NCI-H1694 (cell line): ENCODE results near the gene ZSCAN22.
"Not testable (repeated sequence)": the region's sequence is repeated elsewhere in the genome, so short reads cannot be mapped to it uniquely, and the experiment has no call there.

Experiments used
- DNase-seq: peaks from one replicate; lab custom pipeline; 2025; lab: John Stamatoyannopoulos, UW

The ZSCAN22 gene

GRCh38 chr19:58318297-58318696 is 8.5 kb upstream of the ZSCAN22 start:
- no peak for DNase-seq

DNA sequence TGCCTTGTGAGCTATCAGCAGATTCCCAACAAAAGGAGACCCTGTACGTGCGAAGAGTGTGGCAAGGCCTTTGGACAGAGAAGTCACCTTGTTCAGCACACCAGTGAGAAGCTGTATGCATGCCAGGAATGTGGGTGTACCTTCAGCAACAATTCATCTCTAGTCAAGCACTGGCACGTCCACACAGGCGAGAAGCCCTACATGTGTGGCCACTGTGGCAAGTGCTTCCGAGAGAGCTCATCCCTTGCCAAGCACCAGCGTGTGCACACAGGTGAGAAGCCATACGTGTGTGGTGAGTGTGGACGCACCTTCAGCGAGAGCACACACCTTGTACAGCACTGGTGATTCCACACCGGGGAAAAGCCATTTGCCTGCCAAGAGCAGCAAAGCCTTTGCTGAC is 7.6 kb upstream of the ZSCAN22 start:
- no peak for DNase-seq

GRCh38 chr19:58325311-58326022 is 1.3 kb upstream of the ZSCAN22 start:
- no peak for DNase-seq

DNA sequence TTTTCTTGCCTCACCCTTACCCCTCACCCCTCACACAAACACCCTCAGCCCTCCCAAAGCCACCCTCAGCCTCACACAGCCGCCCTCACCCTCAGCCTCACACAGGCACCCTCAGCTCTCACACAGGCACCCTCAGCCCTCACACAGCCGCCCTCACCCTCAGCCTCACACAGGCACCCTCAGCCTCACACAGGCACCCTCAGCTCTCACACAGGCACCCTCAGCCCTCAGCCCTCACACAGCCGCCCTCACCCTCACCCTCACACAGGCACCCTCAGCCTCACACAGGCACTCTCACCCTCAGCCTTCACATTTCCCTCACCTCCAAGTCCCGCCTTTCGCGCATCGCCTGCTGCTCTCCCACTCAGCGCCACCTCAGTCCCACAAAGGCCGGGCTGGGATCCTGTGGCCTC is 287 bp upstream of the ZSCAN22 start:
- DNase-seq, result no peak

DNA sequence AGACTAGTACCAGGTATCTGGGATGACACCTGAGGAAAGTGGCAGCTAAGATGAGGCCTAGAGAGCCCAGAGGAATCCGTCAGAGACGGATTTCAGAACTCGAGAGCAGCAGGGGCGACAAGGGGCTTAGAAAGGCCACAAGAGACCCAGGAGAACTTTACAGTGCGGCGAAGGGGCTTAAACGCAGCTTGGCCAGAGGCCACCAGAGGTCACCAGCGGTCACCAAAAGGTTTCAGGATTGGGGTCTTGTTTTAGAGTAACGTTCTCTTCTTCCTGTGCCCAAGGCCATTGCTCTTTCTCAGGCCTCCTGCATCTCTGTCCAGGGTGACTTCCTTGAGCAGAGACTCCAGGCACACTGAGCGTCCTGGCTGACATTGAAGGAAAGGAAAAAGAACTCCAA is 2.2 kb downstream of the ZSCAN22 start:
- no peak for DNase-seq

GRCh38 chr19:58330458-58330857 is 3.7 kb downstream of the ZSCAN22 start:
- no peak for DNase-seq

GRCh38 chr19:58332697-58333096 is 5.9 kb downstream of the ZSCAN22 start:
- DNase-seq, result no peak

DNA sequence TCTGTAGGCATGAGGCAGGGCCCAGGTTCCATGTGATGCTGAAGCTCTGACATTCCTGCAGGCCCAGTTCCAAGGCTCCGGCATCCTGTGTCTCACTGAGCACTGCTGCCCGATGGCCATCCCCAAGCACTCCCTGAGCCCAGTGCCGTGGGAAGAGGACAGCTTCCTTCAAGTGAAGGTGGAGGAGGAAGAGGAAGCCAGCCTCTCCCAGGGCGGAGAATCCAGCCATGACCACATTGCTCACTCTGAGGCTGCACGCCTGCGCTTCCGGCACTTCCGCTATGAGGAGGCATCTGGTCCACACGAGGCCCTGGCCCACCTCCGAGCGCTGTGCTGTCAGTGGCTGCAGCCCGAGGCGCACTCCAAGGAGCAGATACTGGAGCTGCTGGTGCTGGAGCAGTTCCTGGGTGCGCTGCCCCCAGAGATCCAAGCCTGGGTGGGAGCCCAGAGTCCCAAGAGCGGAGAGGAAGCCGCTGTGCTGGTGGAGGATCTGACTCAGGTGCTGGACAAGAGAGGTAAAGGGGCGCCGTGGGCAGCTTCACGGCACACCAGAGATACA is 8.0 kb downstream of the ZSCAN22 start:
- no peak for DNase-seq

DNA sequence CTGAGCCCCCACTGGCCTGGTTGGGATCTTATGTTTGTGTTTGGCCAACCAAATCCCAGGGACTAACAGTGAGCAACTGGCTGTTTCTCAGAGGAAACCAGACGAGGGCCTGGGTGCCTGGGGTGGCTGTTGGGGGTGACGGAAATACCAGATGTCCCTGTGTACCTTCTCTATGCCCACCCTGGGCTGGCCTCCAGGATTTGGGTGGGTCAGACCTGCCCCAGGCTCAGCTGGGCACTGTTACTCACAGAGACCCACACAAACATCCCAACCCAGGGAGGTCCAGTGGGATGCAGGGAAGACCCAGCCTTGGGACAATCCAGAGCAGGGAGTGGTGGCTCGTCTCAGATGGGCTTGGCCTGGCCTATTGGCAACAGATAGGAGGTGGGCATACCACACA is 8.8 kb downstream of the ZSCAN22 start:
- no peak for DNase-seq

DNA sequence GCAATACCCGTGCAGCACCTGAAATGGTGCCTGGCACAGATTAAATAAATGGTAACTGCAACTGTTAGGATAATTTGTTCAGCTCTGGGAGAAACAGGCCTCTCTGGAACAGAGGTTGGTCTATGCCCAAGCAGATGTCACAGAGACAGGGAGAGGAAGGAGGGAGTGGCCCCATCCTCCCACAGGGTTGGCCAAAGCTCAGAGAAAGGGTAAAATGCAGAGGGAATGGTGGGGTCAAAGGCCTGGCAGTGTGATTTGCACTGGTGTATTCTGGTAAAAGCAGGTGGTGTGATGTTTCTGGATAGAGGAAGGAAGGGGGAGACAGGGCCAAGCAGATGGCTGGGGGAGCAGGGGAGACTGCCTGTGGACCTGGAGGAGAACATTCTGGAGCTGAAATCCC is 9.4 kb downstream of the ZSCAN22 start:
- no peak for DNase-seq

DNA sequence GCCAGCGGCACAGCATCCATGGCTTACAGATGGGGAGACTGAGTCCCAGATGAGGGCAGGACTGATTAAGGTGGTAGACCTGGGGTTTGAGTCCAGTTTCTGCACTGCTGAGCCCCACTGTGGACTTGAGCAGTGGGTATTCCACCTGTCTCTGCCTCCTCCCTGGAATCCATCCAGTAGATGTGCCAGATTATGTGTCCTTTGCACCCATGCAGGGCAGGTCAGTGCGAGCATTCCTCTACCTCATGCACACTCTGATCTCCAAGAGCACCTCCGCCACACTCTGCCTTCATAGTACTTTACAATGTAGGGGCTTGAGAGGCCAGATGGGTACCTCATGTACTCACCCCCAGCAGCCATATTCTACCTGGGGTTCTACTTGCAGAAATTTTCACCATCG is 10.0 kb downstream of the ZSCAN22 start:
- DNase-seq, result no peak

DNA sequence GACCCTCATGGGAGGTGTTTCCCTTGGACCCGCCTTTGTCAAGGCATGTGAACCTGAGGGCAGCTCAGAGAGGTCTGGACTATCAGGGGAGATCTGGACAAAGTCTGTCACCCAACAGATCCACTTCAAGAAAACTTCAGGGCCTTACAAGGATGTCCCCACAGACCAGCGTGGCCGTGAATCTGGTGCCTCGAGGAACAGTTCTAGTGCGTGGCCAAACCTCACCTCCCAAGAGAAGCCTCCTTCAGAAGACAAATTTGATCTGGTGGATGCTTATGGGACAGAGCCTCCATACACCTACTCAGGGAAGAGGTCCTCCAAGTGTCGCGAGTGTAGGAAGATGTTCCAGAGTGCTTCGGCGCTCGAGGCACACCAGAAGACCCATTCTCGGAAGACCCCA is 11.5 kb downstream of the ZSCAN22 start:
- no peak for DNase-seq

DNA sequence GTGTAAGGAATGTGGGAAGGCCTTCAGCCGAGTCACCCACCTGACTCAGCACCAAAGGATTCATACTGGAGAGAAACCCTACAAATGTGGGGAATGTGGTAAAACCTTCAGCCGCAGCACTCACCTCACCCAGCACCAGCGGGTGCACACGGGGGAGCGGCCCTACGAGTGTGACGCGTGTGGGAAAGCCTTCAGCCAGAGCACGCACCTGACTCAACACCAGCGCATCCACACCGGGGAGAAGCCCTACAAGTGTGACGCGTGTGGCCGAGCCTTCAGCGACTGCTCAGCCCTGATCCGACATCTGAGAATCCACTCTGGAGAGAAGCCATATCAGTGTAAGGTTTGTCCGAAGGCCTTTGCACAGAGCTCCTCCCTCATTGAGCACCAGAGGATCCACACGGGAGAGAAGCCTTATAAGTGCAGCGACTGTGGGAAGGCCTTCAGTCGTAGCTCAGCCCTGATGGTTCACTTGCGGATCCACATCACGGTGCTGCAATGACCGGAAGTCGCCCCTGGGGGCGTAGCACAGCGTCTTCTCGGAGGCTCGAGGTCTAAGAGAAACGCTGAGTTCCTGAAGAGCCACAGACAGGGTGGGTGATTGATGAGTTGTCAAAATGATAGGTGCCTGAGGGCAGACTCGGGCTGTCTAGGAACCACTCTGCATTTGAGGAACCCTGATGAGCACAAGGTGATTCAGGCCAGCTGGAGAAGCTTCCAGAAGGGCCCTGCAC is 12.2 kb downstream of the ZSCAN22 start:
- no peak for DNase-seq

DNA sequence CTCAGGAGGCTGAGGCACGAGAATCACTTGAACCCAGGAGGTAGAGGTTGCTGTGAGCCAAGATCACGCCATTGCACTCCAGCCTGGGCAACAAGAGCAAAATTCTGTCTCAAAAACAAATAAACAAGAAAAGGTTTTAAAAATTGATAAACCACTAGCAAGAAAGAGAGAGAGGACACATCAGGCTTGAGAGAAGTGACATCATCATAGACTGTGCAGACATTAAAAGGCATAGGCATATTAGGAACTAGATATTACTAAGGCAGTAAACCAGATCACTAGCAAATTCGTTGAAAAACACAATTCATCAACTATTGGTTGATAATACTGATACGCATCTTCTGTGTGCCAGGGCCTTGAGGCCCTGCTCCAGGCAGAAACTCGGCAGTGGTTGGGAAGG is 18.8 kb downstream of the ZSCAN22 start:
- DNase-seq, result no peak

- DNase-seq, result peak; percentile 52
Measured at GRCh38 chr19:58346961-58347929, 20.5 kb downstream of the ZSCAN22 start.

- not testable (repeated sequence) for DNase-seq
Measured at GRCh38 chr19:58348080-58348479, 21.3 kb downstream of the ZSCAN22 start.

DNA sequence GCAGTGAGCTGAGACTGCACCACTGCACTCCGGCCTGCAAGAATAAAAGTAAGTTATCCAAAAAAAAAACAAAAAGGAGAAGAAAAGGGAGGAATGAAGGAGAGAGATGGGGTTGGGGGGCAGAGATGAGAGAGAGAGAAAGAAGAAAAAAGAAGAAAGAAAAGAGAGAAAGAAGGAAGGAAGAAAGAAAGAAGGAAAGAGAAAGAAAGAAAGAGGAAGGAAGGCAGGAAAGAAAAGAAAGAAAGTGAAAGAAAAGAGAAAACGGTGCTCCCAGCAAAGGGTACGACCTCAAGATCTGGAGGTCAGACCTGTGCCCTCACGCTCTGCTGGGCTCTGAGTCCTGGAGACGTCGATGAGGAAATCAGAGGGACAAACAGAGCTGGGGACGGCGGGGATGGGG is 22.8 kb downstream of the ZSCAN22 start:
- no peak for DNase-seq

DNA sequence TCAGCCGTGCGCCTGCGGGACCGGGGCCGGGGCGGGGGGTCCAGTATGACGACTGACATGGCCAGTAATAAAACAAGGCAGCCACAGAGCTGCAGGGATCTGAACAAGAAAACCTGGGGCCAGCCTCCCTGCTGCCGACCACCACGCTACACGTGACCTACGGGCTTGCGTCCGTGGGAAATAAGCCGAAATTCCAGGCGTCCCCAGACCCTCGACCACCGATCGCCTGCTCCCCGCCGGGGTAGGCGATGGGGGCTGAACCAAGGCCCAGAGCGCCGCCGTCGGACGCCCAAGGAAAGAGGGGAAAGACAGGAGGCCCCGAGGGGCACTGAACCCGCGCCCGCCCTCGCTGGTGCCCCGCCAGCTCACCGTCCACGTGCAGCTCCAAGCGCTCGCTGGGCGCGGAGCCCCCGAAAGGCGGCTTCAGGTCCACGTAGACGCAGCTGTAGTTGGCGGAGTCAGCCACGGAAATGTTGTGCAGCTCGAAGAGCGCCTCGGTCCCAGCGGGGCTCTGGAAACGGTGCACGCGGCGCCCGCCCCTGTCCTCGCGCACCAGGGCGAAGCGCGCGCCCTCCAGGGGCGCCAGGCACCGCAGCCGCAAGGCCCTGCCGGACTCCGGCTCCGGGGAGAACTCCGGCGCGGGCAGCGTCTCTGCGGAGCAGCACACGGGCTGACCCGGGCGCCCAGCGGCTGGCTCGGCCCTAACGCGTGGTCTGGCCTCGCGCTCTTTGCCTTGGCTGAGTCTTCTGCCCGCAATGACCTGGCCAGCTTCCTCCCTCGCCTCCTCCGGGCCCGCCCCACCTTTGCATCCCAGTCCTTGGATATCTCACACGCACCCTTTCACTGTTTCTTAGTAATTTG is 23.4 kb downstream of the ZSCAN22 start:
- no peak for DNase-seq

- DNase-seq, result no peak
Measured at GRCh38 chr19:58350871-58351557, 24.2 kb downstream of the ZSCAN22 start.

- DNase-seq, result no peak
Measured at GRCh38 chr19:58351558-58351878, 24.7 kb downstream of the ZSCAN22 start.
